HepG2 (cell line): Measurements from ENCODE around the gene TAF1A. TPM values are rescaled to one million over a fixed set of nuclear protein-coding genes. Genes with fewer than 3 reads are reported as not detected.

Experiments used
- ARID5B ChIP-seq: IDR thresholded peaks from 2 replicates; pipeline ENCODE4 v1.4.0; 2020; ENCODE audit warnings: mild to moderate bottlenecking, missing genetic modification reagents
- ATF2 ChIP-seq: sonication (generic); formaldehyde crosslinking; IDR thresholded peaks from 2 replicates; pipeline ENCODE4 v1.4.0; 2020; ENCODE audit warnings: missing genetic modification reagents
- BHLHE40 ChIP-seq: IDR thresholded peaks from 2 replicates; pipeline ENCODE4 v1.6.1; 2011; ENCODE audit warnings: low read length, improper control_type of control experiment
- LRRFIP1 ChIP-seq: sonication (generic); formaldehyde crosslinking; conservative IDR thresholded peaks from 2 replicates; pipeline ENCODE4 v1.4.0; 2020; ENCODE audit warnings: missing genetic modification reagents
- MBNL3 ChIP-seq: fragments of 250-450 bp; sonication (Bioruptor Pico); conservative IDR thresholded peaks from 2 replicates; pipeline ENCODE4 v1.8.0; 2022; ENCODE audit warnings: mild to moderate bottlenecking, inconsistent platforms
- NFAT5 ChIP-seq: sonication (generic); formaldehyde crosslinking; IDR thresholded peaks from 2 replicates; pipeline ENCODE4 v1.4.0; 2020; ENCODE audit warnings: missing genetic modification reagents
- SIX4 ChIP-seq: sonication (generic); formaldehyde crosslinking; IDR thresholded peaks from 2 replicates; pipeline ENCODE4 v1.4.0; 2020; ENCODE audit warnings: missing genetic modification reagents
- U2AF1 ChIP-seq: fragments of 200-400 bp; formaldehyde crosslinking; optimal IDR thresholded peaks from 2 replicates; pipeline ENCODE3; 2017; ENCODE audit warnings: mild to moderate bottlenecking, low read depth, low read length
- ZBTB38 ChIP-seq: sonication (generic); formaldehyde crosslinking; IDR thresholded peaks from 2 replicates; pipeline ENCODE4 v1.5.1; 2020; ENCODE audit warnings: mild to moderate bottlenecking, missing genetic modification reagents
- ZNF256 ChIP-seq: sonication (generic); formaldehyde crosslinking; conservative IDR thresholded peaks from 2 replicates; pipeline ENCODE4 v1.4.0; 2020; ENCODE audit warnings: missing genetic modification reagents
- ZNF615 ChIP-seq: sonication (generic); formaldehyde crosslinking; IDR thresholded peaks from 2 replicates; pipeline ENCODE4 v1.5.0; 2020; ENCODE audit warnings: mild to moderate bottlenecking, missing genetic modification reagents, borderline replicate concordance
- polyA plus RNA-seq, 8 experiments: library from polyadenylated mRNA; depleted of rRNA in 3 of 8; stranded (reverse) in 7 of 8; unstranded in 1 of 8; fragments of >200 nt; fragmentation: Illumina TruSeq in 4 of 8; extraction: Trizol in 4 of 8; gene quantifications; 2 replicates each; pipeline versions ENCODE4 v1.2.1 to v1.2.3, GENCODE V29; 2011 to 2016; ENCODE audit warnings: low read depth in 4 of 8, missing spikeins in 1 of 8, mixed read lengths in 1 of 8; ENCODE audit not compliant: insufficient read depth in 1 of 8
- total RNA-seq, 5 experiments: library from RNA; depleted of rRNA; stranded (reverse); fragments of >200 nt; fragmentation: Illumina TruSeq; extraction: Trizol; gene quantifications; 2 replicates each; pipeline ENCODE4 v1.2.3, GENCODE V29; 2016; ENCODE audit warnings: low read depth in 1 of 5
- TF ChIP-seq, protein P1 (sequence below): sonication (generic); formaldehyde crosslinking; IDR thresholded peaks from 2 replicates; pipeline ENCODE4 v1.4.0; 2020; ENCODE audit warnings: mild to moderate bottlenecking, missing genetic modification reagents

Gene TAF1A
- total and polyA plus RNA-seq, 2 of the 13 experiments (the other 11 are each of a cell fraction or from before 2014, with no cell fraction given), result 3.3 to 10.7 TPM

- TF ChIP-seq NFAT5 (CRISPR knock-in tag), result no peak
- TF ChIP-seq, protein P1, sequence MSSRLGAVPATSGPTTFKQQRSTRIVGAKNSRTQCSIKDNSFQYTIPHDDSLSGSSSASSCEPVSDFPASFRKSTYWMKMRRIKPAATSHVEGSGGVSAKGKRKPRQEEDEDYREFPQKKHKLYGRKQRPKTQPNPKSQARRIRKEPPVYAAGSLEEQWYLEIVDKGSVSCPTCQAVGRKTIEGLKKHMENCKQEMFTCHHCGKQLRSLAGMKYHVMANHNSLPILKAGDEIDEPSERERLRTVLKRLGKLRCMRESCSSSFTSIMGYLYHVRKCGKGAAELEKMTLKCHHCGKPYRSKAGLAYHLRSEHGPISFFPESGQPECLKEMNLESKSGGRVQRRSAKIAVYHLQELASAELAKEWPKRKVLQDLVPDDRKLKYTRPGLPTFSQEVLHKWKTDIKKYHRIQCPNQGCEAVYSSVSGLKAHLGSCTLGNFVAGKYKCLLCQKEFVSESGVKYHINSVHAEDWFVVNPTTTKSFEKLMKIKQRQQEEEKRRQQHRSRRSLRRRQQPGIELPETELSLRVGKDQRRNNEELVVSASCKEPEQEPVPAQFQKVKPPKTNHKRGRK (CRISPR knock-in tag), result no peak
- no peak for TF ChIP-seq ZBTB38
- no peak for TF ChIP-seq U2AF1
- no peak for TF ChIP-seq MBNL3 (CRISPR knock-in tag)
- TF ChIP-seq ZNF256, result no peak
- peak; percentile 61; the same call in 1 of the 2 replicates for TF ChIP-seq ARID5B
- peak; percentile 41; the same call in 1 of the 2 replicates for TF ChIP-seq ATF2 (CRISPR knock-in tag)
- TF ChIP-seq BHLHE40, result no peak; the same call in 1 of the 2 replicates
- TF ChIP-seq SIX4 (CRISPR knock-in tag), result no peak
- no peak for TF ChIP-seq LRRFIP1 (CRISPR knock-in tag)
- no peak for TF ChIP-seq ZNF615 (CRISPR knock-in tag)
These were observed at the start of gene TAF1A (continued) for GRCh38 chr1:222589462-222590302.
